ENCODE results near the gene CYP26C1. TPM values are rescaled to one million over a fixed set of nuclear protein-coding genes. Genes with fewer than 3 reads are reported as not detected.

The CYP26C1 gene
- total RNA-seq, 1 experiment from 2014 or later = 0.07 TPM

DNA sequence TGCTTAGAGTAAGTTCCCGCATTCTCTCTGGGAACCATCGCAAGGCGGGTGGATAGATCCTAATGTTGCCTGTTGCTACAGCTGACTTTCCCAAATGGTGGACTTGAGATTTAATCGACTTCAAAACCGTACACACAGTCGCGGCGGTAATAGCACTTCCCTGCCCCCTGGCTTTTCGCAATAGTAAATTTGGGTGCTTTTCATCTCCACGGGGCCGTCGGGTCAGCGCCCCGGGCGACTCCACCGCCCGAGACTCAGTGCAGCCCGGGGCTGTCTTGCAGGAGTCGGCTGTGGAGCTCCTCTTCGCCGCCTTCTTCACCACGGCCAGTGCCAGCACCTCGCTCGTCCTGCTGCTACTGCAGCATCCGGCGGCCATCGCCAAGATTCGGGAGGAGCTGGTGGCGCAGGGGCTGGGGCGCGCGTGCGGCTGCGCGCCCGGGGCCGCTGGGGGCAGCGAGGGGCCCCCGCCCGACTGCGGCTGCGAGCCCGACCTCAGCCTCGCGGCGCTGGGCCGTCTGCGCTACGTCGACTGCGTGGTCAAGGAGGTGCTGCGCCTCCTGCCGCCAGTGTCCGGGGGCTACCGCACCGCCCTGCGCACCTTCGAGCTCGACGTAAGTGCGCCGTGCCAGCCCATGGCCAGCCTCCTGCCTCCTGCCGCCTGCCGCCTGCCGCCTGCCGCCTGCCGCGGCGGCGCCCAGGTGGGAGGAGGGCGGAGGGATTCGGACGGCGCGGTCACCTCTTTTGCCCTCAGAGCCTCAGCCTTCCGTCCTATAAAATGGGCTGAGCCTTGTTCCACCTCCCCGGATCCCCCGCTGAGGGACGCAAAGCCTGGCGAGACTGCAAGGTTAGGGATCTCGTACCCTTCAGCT lies 5.3 kb downstream of the CYP26C1 start:
- no peak for DNase-seq (ENCODE audit: low read depth, low spot score)
- Histone ChIP-seq H3K27ac (ENCODE audit: low read depth, low read length) (no peak overlapping the region), H3K9ac (ENCODE audit: low read length) (no peak overlapping the region), H3K79me2 (ENCODE audit: insufficient read depth, low read length) (no peaks in the 10 kb centered on the region), H3K4me2 (ENCODE audit: low read length) (no peak overlapping the region), H3K4me1 (ENCODE audit: control insufficient read depth in 1 of 2, insufficient read depth in 2 of 2, low read length in 2 of 2) (no peaks in the 10 kb centered on the region), H3K4me3 (replicated peaks in 1 of 2; ENCODE audit: low read depth in 1 of 2, low read length in 2 of 2) (no peak overlapping the region), H3K9me3 (ENCODE audit: control insufficient read depth in 1 of 2, insufficient read depth in 1 of 2, low read depth in 1 of 2, low read length in 2 of 2) (no peaks in the 10 kb centered on the region), H3K36me3 (ENCODE audit: control insufficient read depth in 1 of 2, insufficient read depth in 2 of 2, low read length in 2 of 2) (no peaks in the 10 kb centered on the region), H3K27me3 (ENCODE audit: insufficient read depth, low read length) (no peaks in the 10 kb centered on the region), H3K9me2 (ENCODE audit: insufficient read depth) (no peaks in the 10 kb centered on the region), H4K20me1 (ENCODE audit: insufficient read depth) (no peaks in the 10 kb centered on the region), H2AFZ (ENCODE audit: low read depth, low read length, poor library complexity, severe bottlenecking) (no peak overlapping the region)
- intact Hi-C loops (cut with micrococcal nuclease) = no loop called here
- RAD21 ChIA-PET (ENCODE audit: low non-redundant PET in 1 of 2, low total read pairs in 2 of 2, uncharacterized antibody in 2 of 2, unreplicated experiment in 2 of 2) = no interaction called here
- TF ChIP-seq ELF1 (IDR thresholded peaks at IDR 0.05; ENCODE audit: borderline replicate concordance, low read depth) (no peak), JUND (IDR thresholded peaks at IDR 0.05) (no peak), POLR2AphosphoS5 (IDR thresholded peaks at IDR 0.05; ENCODE audit: low read depth, low read length) (no peak), ZFX (IDR thresholded peaks at IDR 0.05) (no peak), SIN3A (IDR thresholded peaks at IDR 0.05; ENCODE audit: low read depth) (no peak), SP1 (IDR thresholded peaks at IDR 0.05; ENCODE audit: low read depth) (no peak), SRF (IDR thresholded peaks at IDR 0.05; ENCODE audit: low read depth) (no peak), POLR2A (IDR thresholded peaks at IDR 0.05; ENCODE audit: borderline replicate concordance, extremely low read depth, insufficient read depth, insufficient read length) (no peak), RAD21 (IDR thresholded peaks at IDR 0.05; ENCODE audit: low read depth) (no peak), EZH2phosphoT487 (IDR thresholded peaks at IDR 0.05; ENCODE audit: borderline replicate concordance) (no peak), YY1 (IDR thresholded peaks at IDR 0.05; ENCODE audit: extremely low read depth, insufficient replicate concordance, low read depth, low read length) (no peak), CBX3 (IDR thresholded peaks at IDR 0.05; ENCODE audit: low read depth) (no peak)
- TF ChIP-seq, protein P1, sequence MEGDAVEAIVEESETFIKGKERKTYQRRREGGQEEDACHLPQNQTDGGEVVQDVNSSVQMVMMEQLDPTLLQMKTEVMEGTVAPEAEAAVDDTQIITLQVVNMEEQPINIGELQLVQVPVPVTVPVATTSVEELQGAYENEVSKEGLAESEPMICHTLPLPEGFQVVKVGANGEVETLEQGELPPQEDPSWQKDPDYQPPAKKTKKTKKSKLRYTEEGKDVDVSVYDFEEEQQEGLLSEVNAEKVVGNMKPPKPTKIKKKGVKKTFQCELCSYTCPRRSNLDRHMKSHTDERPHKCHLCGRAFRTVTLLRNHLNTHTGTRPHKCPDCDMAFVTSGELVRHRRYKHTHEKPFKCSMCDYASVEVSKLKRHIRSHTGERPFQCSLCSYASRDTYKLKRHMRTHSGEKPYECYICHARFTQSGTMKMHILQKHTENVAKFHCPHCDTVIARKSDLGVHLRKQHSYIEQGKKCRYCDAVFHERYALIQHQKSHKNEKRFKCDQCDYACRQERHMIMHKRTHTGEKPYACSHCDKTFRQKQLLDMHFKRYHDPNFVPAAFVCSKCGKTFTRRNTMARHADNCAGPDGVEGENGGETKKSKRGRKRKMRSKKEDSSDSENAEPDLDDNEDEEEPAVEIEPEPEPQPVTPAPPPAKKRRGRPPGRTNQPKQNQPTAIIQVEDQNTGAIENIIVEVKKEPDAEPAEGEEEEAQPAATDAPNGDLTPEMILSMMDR (IDR thresholded peaks at IDR 0.05 in 2 of 3, conservative IDR thresholded peaks at IDR 0.05 in 1 of 3; ENCODE audit: borderline replicate concordance in 1 of 3, insufficient read depth in 1 of 3, low read depth in 2 of 3, low read length in 2 of 3) = no peak
- TF ChIP-seq, protein P2, sequence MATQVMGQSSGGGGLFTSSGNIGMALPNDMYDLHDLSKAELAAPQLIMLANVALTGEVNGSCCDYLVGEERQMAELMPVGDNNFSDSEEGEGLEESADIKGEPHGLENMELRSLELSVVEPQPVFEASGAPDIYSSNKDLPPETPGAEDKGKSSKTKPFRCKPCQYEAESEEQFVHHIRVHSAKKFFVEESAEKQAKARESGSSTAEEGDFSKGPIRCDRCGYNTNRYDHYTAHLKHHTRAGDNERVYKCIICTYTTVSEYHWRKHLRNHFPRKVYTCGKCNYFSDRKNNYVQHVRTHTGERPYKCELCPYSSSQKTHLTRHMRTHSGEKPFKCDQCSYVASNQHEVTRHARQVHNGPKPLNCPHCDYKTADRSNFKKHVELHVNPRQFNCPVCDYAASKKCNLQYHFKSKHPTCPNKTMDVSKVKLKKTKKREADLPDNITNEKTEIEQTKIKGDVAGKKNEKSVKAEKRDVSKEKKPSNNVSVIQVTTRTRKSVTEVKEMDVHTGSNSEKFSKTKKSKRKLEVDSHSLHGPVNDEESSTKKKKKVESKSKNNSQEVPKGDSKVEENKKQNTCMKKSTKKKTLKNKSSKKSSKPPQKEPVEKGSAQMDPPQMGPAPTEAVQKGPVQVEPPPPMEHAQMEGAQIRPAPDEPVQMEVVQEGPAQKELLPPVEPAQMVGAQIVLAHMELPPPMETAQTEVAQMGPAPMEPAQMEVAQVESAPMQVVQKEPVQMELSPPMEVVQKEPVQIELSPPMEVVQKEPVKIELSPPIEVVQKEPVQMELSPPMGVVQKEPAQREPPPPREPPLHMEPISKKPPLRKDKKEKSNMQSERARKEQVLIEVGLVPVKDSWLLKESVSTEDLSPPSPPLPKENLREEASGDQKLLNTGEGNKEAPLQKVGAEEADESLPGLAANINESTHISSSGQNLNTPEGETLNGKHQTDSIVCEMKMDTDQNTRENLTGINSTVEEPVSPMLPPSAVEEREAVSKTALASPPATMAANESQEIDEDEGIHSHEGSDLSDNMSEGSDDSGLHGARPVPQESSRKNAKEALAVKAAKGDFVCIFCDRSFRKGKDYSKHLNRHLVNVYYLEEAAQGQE (IDR thresholded peaks at IDR 0.05; ENCODE audit: low read depth) = no peak
- TF ChIP-seq, protein P3, sequence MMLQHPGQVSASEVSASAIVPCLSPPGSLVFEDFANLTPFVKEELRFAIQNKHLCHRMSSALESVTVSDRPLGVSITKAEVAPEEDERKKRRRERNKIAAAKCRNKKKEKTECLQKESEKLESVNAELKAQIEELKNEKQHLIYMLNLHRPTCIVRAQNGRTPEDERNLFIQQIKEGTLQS (IDR thresholded peaks at IDR 0.05) = no peak
- no TSS peak for BruUV-seq (replicated peaks)
- POLR2A ChIA-PET = no interaction called here
- ATAC-seq = no peak
- CTCF ChIA-PET = no interaction called here

Data from HCT116 (cell line).